DND-41 (cell line): ENCODE results near the gene CACNA1E.

Experiments
- ATAC-seq: fragments of 200-7000 bp; cut with Tn5 transposase; 3 replicates; pipeline ENCODE4 v1.9.1; 2021; ENCODE audit warnings: low read depth; ENCODE audit not compliant: insufficient read depth
- DNase-seq: peaks from one replicate; pipeline ENCODE4 v3.0.0-alpha.2; 2020
- H2AFZ ChIP-seq: 2 replicates; pipeline ENCODE4 v1.6.0; 2012; ENCODE audit warnings: low read depth, low read length
- H3K27ac ChIP-seq: 2 replicates; pipeline ENCODE4 v1.5.1; 2012; ENCODE audit warnings: low read length, inconsistent platforms
- H3K27me3 ChIP-seq: fragments of 200-600 bp; sonication (generic); 2 replicates; pipeline ENCODE4 v1.6.0; 2012; ENCODE audit warnings: low read length, mild to moderate bottlenecking, inconsistent platforms; ENCODE audit not compliant: insufficient read depth, poor library complexity
- H3K36me3 ChIP-seq: 2 replicates; pipeline ENCODE4 v1.5.1; 2012; ENCODE audit warnings: low read length, inconsistent platforms; ENCODE audit not compliant: insufficient read depth
- H3K4me1 ChIP-seq: 2 replicates; pipeline ENCODE4 v1.5.1; 2012; ENCODE audit warnings: mild to moderate bottlenecking, low read length; ENCODE audit not compliant: insufficient read depth
- H3K4me2 ChIP-seq: 2 replicates; pipeline ENCODE4 v1.6.0; 2012; ENCODE audit warnings: mild to moderate bottlenecking, moderate library complexity, low read length, inconsistent platforms; ENCODE audit not compliant: insufficient read depth
- H3K4me3 ChIP-seq, 2 experiments: fragments of 200-600 bp in 1 of 2; shearing (Covaris generic) in 1 of 2; 2 replicates each; pipeline ENCODE4 v1.5.1; 2012 to 2016; ENCODE audit warnings: inconsistent platforms in 2 of 2, low read length in 2 of 2, mild to moderate bottlenecking in 2 of 2, low read depth in 1 of 2, moderate library complexity in 1 of 2
- H3K79me2 ChIP-seq: 2 replicates; pipeline ENCODE4 v1.6.0; 2012; ENCODE audit warnings: low read length, inconsistent platforms; ENCODE audit not compliant: insufficient read depth
- H3K9ac ChIP-seq: 2 replicates; pipeline ENCODE4 v1.6.0; 2012; ENCODE audit warnings: low read depth, mild to moderate bottlenecking, inconsistent platforms, low read length, moderate library complexity
- H3K9me3 ChIP-seq: 2 replicates; pipeline ENCODE4 v1.5.1; 2012; ENCODE audit warnings: low read length, moderate library complexity, mild to moderate bottlenecking, inconsistent platforms; ENCODE audit not compliant: insufficient read depth, severe bottlenecking
- H4K20me1 ChIP-seq: 2 replicates; pipeline ENCODE4 v1.6.0; 2012; ENCODE audit warnings: low read length; ENCODE audit not compliant: insufficient read depth
- EZH2 ChIP-seq: IDR thresholded peaks from 3 replicates; pipeline ENCODE4 v1.6.1; 2012; ENCODE audit warnings: borderline replicate concordance, low read depth, mild to moderate bottlenecking, moderate library complexity, low read length, inconsistent platforms; ENCODE audit not compliant: severe bottlenecking
- TF ChIP-seq, protein P1 (sequence below): IDR thresholded peaks from 2 replicates; pipeline ENCODE4 v1.5.1; 2012; ENCODE audit warnings: borderline replicate concordance, low read length, moderate library complexity, mild to moderate bottlenecking; ENCODE audit not compliant: poor library complexity, severe bottlenecking; ENCODE audit errors: extremely low read depth

The CACNA1E gene

DNA sequence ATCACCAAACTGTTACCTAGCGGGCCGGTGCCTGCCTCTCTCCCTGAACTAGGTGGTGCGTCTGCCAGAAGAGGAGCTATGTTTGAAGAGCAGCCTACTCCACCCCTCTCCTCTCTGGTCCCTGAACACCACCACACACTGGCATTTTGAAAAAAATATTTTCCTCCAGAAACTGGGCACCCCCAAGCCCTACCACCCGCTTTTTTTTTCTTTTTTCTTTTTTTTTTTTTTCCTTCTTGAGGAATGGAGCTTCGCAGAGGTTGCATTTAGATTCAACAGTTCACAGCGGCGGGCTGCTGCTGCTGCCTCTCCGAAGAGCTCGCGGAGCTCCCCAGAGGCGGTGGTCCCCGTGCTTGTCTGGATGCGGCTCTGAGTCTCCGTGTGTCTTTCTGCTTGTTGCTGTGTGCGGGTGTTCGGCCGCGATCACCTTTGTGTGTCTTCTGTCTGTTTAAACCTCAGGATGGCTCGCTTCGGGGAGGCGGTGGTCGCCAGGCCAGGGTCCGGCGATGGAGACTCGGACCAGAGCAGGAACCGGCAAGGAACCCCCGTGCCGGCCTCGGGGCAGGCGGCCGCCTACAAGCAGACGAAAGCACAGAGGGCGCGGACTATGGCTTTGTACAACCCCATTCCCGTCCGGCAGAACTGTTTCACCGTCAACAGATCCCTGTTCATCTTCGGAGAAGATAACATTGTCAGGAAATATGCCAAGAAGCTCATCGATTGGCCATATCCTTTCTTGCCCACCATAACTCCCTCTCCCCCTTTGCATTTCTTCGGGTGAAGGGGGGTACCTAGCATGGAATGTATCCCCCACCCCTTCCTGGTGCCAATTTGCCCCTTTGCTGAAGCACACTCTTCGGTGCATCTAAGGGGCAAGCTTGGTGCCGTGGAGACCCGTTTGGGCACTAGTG is at the start of gene CACNA1E:
CACNA1E (plus strand) TSS at position 233 of the 911 bp plus-strand sequence; CDS start at position 461, 228 bp downstream.
- H3K4me2 ChIP-seq, result no peak within 1 kb of the TSS
- TF ChIP-seq, protein P1, sequence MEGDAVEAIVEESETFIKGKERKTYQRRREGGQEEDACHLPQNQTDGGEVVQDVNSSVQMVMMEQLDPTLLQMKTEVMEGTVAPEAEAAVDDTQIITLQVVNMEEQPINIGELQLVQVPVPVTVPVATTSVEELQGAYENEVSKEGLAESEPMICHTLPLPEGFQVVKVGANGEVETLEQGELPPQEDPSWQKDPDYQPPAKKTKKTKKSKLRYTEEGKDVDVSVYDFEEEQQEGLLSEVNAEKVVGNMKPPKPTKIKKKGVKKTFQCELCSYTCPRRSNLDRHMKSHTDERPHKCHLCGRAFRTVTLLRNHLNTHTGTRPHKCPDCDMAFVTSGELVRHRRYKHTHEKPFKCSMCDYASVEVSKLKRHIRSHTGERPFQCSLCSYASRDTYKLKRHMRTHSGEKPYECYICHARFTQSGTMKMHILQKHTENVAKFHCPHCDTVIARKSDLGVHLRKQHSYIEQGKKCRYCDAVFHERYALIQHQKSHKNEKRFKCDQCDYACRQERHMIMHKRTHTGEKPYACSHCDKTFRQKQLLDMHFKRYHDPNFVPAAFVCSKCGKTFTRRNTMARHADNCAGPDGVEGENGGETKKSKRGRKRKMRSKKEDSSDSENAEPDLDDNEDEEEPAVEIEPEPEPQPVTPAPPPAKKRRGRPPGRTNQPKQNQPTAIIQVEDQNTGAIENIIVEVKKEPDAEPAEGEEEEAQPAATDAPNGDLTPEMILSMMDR, result no peak
- no peak for TF ChIP-seq EZH2
- H3K9ac ChIP-seq, result no peak within 1 kb of the TSS
- peaks cover 14% of the 10 kb centered on the region for H3K27me3 ChIP-seq
- no peaks in the 10 kb centered on the region for H3K9me3 ChIP-seq
- no peaks in the 10 kb centered on the region for H4K20me1 ChIP-seq
- H3K27ac ChIP-seq, result no peak within 1 kb of the TSS
- ATAC-seq (no peak), DNase-seq (no peak)
- no peaks in the 10 kb centered on the region for H3K79me2 ChIP-seq
- no peaks in the 10 kb centered on the region for H3K4me1 ChIP-seq
- no peak within 1 kb of the TSS for H3K4me3 ChIP-seq
- no peak within 1 kb of the TSS for H2AFZ ChIP-seq
- no peaks in the 10 kb centered on the region for H3K36me3 ChIP-seq

DNA sequence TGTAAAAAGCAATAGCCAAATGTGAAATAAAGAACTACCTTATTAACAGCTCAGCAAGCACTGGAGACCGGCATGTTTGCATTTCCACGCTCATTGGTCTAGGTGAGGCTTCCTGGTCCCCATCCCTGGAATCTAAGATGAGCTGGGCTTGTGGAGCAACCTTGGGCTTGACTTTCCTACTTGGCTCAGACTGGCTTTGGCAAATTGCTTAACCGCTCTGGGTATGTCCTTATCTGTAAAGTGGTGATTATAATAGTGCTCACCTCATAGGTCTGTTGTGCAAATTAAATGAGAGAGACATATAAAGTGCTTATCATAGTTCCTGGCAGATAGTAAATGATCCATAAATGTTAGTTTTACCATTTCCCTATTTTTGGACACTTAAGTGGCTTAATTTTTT is 49.4 kb upstream of the CACNA1E start:
- DNase-seq (no peak), ATAC-seq (no peak)
- H3K36me3 ChIP-seq, result no peaks in the 10 kb centered on the region
- no peak overlapping the region for H3K4me2 ChIP-seq
- no peak overlapping the region for H2AFZ ChIP-seq
- H4K20me1 ChIP-seq, result no peaks in the 10 kb centered on the region
- no peak overlapping the region for H3K27ac ChIP-seq
- H3K4me3 ChIP-seq, result no peak overlapping the region
- no peaks in the 10 kb centered on the region for H3K79me2 ChIP-seq
- H3K27me3 ChIP-seq, result peaks cover 38% of the 10 kb centered on the region
- H3K9me3 ChIP-seq, result no peaks in the 10 kb centered on the region
- H3K4me1 ChIP-seq, result no peaks in the 10 kb centered on the region
- TF ChIP-seq EZH2, result no peak
- TF ChIP-seq, protein P1, result no peak
- H3K9ac ChIP-seq, result no peak overlapping the region

DNA sequence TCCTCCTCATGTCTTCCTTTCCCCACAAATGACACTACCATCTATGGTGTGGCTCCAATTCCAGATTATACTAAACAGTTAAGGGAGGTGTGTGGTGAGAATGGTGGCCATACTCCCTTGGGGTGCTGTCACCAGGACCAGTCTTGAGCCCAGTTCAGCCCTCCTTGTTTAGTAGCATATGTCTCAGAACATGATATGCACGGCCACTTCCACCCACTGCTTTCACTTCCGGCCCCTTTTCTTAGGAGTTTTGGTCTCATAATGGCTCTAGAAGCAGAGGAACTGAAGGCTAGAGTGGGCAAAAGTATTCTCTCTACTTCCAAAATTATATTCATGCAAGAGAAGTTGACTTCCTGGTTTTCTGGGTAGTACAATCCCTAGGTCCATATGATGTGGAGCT is 45.3 kb upstream of the CACNA1E start:
- no peaks in the 10 kb centered on the region for H4K20me1 ChIP-seq
- no peaks in the 10 kb centered on the region for H3K9me3 ChIP-seq
- H3K4me2 ChIP-seq, result no peak overlapping the region
- H3K4me3 ChIP-seq, result no peak overlapping the region
- ATAC-seq (no peak), DNase-seq (no peak)
- no peaks in the 10 kb centered on the region for H3K36me3 ChIP-seq
- TF ChIP-seq, protein P1, result no peak
- TF ChIP-seq EZH2, result no peak
- H3K9ac ChIP-seq, result no peak overlapping the region
- H2AFZ ChIP-seq, result no peak overlapping the region
- H3K27ac ChIP-seq, result no peak overlapping the region
- H3K79me2 ChIP-seq, result no peaks in the 10 kb centered on the region
- H3K4me1 ChIP-seq, result no peaks in the 10 kb centered on the region
- H3K27me3 ChIP-seq, result peaks cover 20% of the 10 kb centered on the region
